GM18498 (cell line): Measurements from ENCODE around the gene NDUFB3.

ENCODE experiments used
- ATAC-seq: cut with Tn5 transposase; IDR thresholded peaks from one replicate; pipeline ENCODE4 v1.9.1; 2021; ENCODE audit warnings: mild to moderate bottlenecking, moderate library complexity; ENCODE audit not compliant: unreplicated experiment

Gene NDUFB3

GRCh38 chr2:201128033-201128432 is 56.2 kb downstream of the NDUFB3 start:
- no peak for ATAC-seq

- ATAC-seq, result no peak
These were observed 57.2 kb downstream of the NDUFB3 start for GRCh38 chr2:201128933-201129505.

- ATAC-seq, result no peak
These were observed 58.9 kb downstream of the NDUFB3 start for GRCh38 chr2:201130524-201131186.

GRCh38 chr2:201132518-201132917 is 60.7 kb downstream of the NDUFB3 start:
- peak; percentile 35 for ATAC-seq
